ENCODE measurements around the gene SERPIND1. TPM values are rescaled to one million over a fixed set of nuclear protein-coding genes. Genes with fewer than 3 reads are reported as not detected.

Gene SERPIND1
- total RNA-seq, 2 experiments from 2014 or later, result not detected

GRCh38 chr22:20787746-20788626, 14.1 kb downstream of the SERPIND1 start:
- Mint-ChIP-seq H3K27ac (no peak overlapping the region), H3K9me3 (ENCODE audit: insufficient read depth) (no peaks in the 10 kb centered on the region), H3K27me3 (ENCODE audit: low read depth) (no peaks in the 10 kb centered on the region), H3K36me3 (ENCODE audit: low read depth) (peaks cover 23% of the 10 kb centered on the region), H3K4me1 (ENCODE audit: low read depth) (no peaks in the 10 kb centered on the region), H3K4me3 (no peak overlapping the region)
- ATAC-seq, result no peak
- DNase-seq, result no peak
- ChIA-PET CTCF (no interaction called here), POLR2A (no interaction called here)

GRCh38 chr22:20788627-20789344, 14.9 kb downstream of the SERPIND1 start:
- DNase-seq (no peak), ATAC-seq (no peak)
- H3K4me1 Mint-ChIP-seq (ENCODE audit: low read depth), result no peaks in the 10 kb centered on the region
- no peaks in the 10 kb centered on the region for H3K27me3 Mint-ChIP-seq (ENCODE audit: low read depth)
- H3K27ac Mint-ChIP-seq, result no peak overlapping the region
- POLR2A ChIA-PET, result no interaction called here
- CTCF ChIA-PET, result no interaction called here
- no peaks in the 10 kb centered on the region for H3K9me3 Mint-ChIP-seq (ENCODE audit: insufficient read depth)
- H3K36me3 Mint-ChIP-seq (ENCODE audit: low read depth), result peaks cover 21% of the 10 kb centered on the region
- no peak overlapping the region for H3K4me3 Mint-ChIP-seq

- no peak overlapping the region for H3K27ac Mint-ChIP-seq
Measured at GRCh38 chr22:20792221-20792965, 18.5 kb downstream of the SERPIND1 start.

GRCh38 chr22:20792966-20793728, 19.2 kb downstream of the SERPIND1 start:
- Mint-ChIP-seq H3K9me3 (ENCODE audit: insufficient read depth) (no peaks in the 10 kb centered on the region), H3K36me3 (ENCODE audit: low read depth) (peaks cover 31% of the 10 kb centered on the region), H3K27ac (no peak overlapping the region), H3K27me3 (ENCODE audit: low read depth) (no peaks in the 10 kb centered on the region), H3K4me3 (no peak overlapping the region), H3K4me1 (ENCODE audit: low read depth) (no peaks in the 10 kb centered on the region)
- no peak for DNase-seq
- ChIA-PET CTCF (interaction anchor here (2.5 kb wide), 1 partner anchor 9 kb away, joined by 17 read pairs; no protein-coding TSS in a partner anchor), POLR2A (interaction anchor here (0.7 kb wide), 1 partner anchor 91 kb away, joined by 3 read pairs; no protein-coding TSS in a partner anchor)
- ATAC-seq, result no peak

More at GRCh38 chr22:20792221-20792965, 18.5 kb downstream of the SERPIND1 start:
- ATAC-seq, result no peak
- Mint-ChIP-seq H3K4me3 (no peak overlapping the region), H3K36me3 (ENCODE audit: low read depth) (peaks cover 33% of the 10 kb centered on the region), H3K27me3 (ENCODE audit: low read depth) (no peaks in the 10 kb centered on the region), H3K9me3 (ENCODE audit: insufficient read depth) (no peaks in the 10 kb centered on the region), H3K4me1 (ENCODE audit: low read depth) (no peaks in the 10 kb centered on the region)
- ChIA-PET CTCF (interaction anchor here (2.5 kb wide), 1 partner anchor 8 kb away, joined by 17 read pairs; no protein-coding TSS in a partner anchor), POLR2A (no interaction called here)
- DNase-seq, result no peak

GRCh38 chr22:20793748-20794649, 20.1 kb downstream of the SERPIND1 start:
- H3K9me3 Mint-ChIP-seq (ENCODE audit: insufficient read depth), result no peaks in the 10 kb centered on the region
- CTCF ChIA-PET, result interaction anchor here (2.5 kb wide), 1 partner anchor 10 kb away, joined by 17 read pairs; no protein-coding TSS in a partner anchor
- POLR2A ChIA-PET, result interaction anchor here (0.7 kb wide), 1 partner anchor 92 kb away, joined by 3 read pairs; no protein-coding TSS in a partner anchor
- no peak overlapping the region for H3K4me3 Mint-ChIP-seq
- peak overlapping the region; percentile 48 for H3K27ac Mint-ChIP-seq
- no peaks in the 10 kb centered on the region for H3K27me3 Mint-ChIP-seq (ENCODE audit: low read depth)
- DNase-seq (no peak), ATAC-seq (no peak)
- H3K4me1 Mint-ChIP-seq (ENCODE audit: low read depth), result no peaks in the 10 kb centered on the region
- H3K36me3 Mint-ChIP-seq (ENCODE audit: low read depth), result peaks cover 34% of the 10 kb centered on the region

- H3K27ac Mint-ChIP-seq, result no peak overlapping the region
Measured at GRCh38 chr22:20794650-20795413, 20.9 kb downstream of the SERPIND1 start.

GRCh38 chr22:20796731-20797130, 22.8 kb downstream of the SERPIND1 start:
- ChIA-PET POLR2A (no interaction called here), CTCF (no interaction called here)
- no peak for ATAC-seq
- Mint-ChIP-seq H3K9me3 (ENCODE audit: insufficient read depth) (no peaks in the 10 kb centered on the region), H3K27ac (no peak overlapping the region), H3K4me3 (no peak overlapping the region), H3K27me3 (ENCODE audit: low read depth) (no peaks in the 10 kb centered on the region), H3K36me3 (ENCODE audit: low read depth) (peaks cover 34% of the 10 kb centered on the region), H3K4me1 (ENCODE audit: low read depth) (no peaks in the 10 kb centered on the region)
- no peak for DNase-seq

More at GRCh38 chr22:20794650-20795413, 20.9 kb downstream of the SERPIND1 start:
- ATAC-seq (no peak), DNase-seq (no peak)
- H3K9me3 Mint-ChIP-seq (ENCODE audit: insufficient read depth), result no peaks in the 10 kb centered on the region
- peaks cover 38% of the 10 kb centered on the region for H3K36me3 Mint-ChIP-seq (ENCODE audit: low read depth)
- H3K27me3 Mint-ChIP-seq (ENCODE audit: low read depth), result no peaks in the 10 kb centered on the region
- CTCF ChIA-PET, result interaction anchor here (0.9 to 2.5 kb wide), 3 partner anchors 10 to 11 kb away, joined by 4 to 17 read pairs (median 5); no protein-coding TSS in a partner anchor
- POLR2A ChIA-PET, result no interaction called here
- H3K4me3 Mint-ChIP-seq, result no peak overlapping the region
- H3K4me1 Mint-ChIP-seq (ENCODE audit: low read depth), result no peaks in the 10 kb centered on the region

GRCh38 chr22:20798218-20798617, 24.3 kb downstream of the SERPIND1 start:
- no peaks in the 10 kb centered on the region for H3K9me3 Mint-ChIP-seq (ENCODE audit: insufficient read depth)
- DNase-seq, result no peak
- ATAC-seq, result no peak
- H3K27me3 Mint-ChIP-seq (ENCODE audit: low read depth), result no peaks in the 10 kb centered on the region
- ChIA-PET CTCF (interaction anchor here (1.0 to 1.3 kb wide), 3 partner anchors 14 to 57 kb away, joined by 3 to 4 read pairs (median 3); no protein-coding TSS in a partner anchor), POLR2A (no interaction called here)
- H3K27ac Mint-ChIP-seq, result no peak overlapping the region
- H3K4me3 Mint-ChIP-seq, result no peak overlapping the region
- peaks cover 38% of the 10 kb centered on the region for H3K36me3 Mint-ChIP-seq (ENCODE audit: low read depth)
- H3K4me1 Mint-ChIP-seq (ENCODE audit: low read depth), result no peaks in the 10 kb centered on the region

- POLR2A ChIA-PET, result no interaction called here
- no peak for ATAC-seq
- H3K4me3 Mint-ChIP-seq, result no peak overlapping the region
- CTCF ChIA-PET, result interaction anchor here (1.0 kb wide), 1 partner anchor 19 kb away, joined by 3 read pairs; no protein-coding TSS in a partner anchor
- H3K9me3 Mint-ChIP-seq (ENCODE audit: insufficient read depth), result no peaks in the 10 kb centered on the region
- no peaks in the 10 kb centered on the region for H3K4me1 Mint-ChIP-seq (ENCODE audit: low read depth)
- H3K27ac Mint-ChIP-seq, result no peak overlapping the region
- H3K36me3 Mint-ChIP-seq (ENCODE audit: low read depth), result peaks cover 44% of the 10 kb centered on the region
- no peak for DNase-seq
- no peaks in the 10 kb centered on the region for H3K27me3 Mint-ChIP-seq (ENCODE audit: low read depth)
Measured at GRCh38 chr22:20798974-20799373, 25.1 kb downstream of the SERPIND1 start.

GRCh38 chr22:20799449-20799848, 25.5 kb downstream of the SERPIND1 start:
- H3K9me3 Mint-ChIP-seq (ENCODE audit: insufficient read depth), result no peaks in the 10 kb centered on the region
- CTCF ChIA-PET, result interaction anchor here (1.1 kb wide), 1 partner anchor 14 kb away, joined by 4 read pairs; no protein-coding TSS in a partner anchor
- ATAC-seq, result no peak

More at GRCh38 chr22:20799449-20799848, 25.5 kb downstream of the SERPIND1 start:
- Mint-ChIP-seq H3K36me3 (ENCODE audit: low read depth) (peaks cover 47% of the 10 kb centered on the region), H3K27me3 (ENCODE audit: low read depth) (no peaks in the 10 kb centered on the region), H3K4me3 (no peak overlapping the region), H3K27ac (no peak overlapping the region), H3K4me1 (ENCODE audit: low read depth) (no peaks in the 10 kb centered on the region)
- no peak for DNase-seq
- POLR2A ChIA-PET, result no interaction called here
